H9 (cell line): ENCODE results near the gene COPS9. TPM values are rescaled to one million over a fixed set of nuclear protein-coding genes. Genes with fewer than 3 reads are reported as not detected.

Experiments
- DNase-seq: peaks from one replicate; pipeline ENCODE4 v3.0.0-alpha.2; 2017
- H2AFZ ChIP-seq: one replicate; pipeline ENCODE4 v1.6.1; 2013; ENCODE audit warnings: mild to moderate bottlenecking, low read length, control low read depth, moderate library complexity
- H2AK5ac ChIP-seq: 2 replicates; pipeline ENCODE4 v1.6.1; 2013; ENCODE audit warnings: low read length, control low read depth, mixed read lengths; ENCODE audit not compliant: insufficient read length
- H2BK120ac ChIP-seq: one replicate; pipeline ENCODE4 v1.6.1; 2013; ENCODE audit warnings: low read depth, mild to moderate bottlenecking, low read length, control low read depth, inconsistent platforms; ENCODE audit not compliant: poor library complexity, severe bottlenecking
- H2BK12ac ChIP-seq: 2 replicates; pipeline ENCODE4 v1.6.1; 2013; ENCODE audit warnings: low read length, control low read depth, mixed read lengths, low read depth; ENCODE audit not compliant: insufficient read length
- H2BK15ac ChIP-seq: 2 replicates; pipeline ENCODE4 v1.6.1; 2013; ENCODE audit warnings: low read depth, low read length, control low read depth
- H2BK20ac ChIP-seq: one replicate; pipeline ENCODE4 v1.6.1; 2013; ENCODE audit warnings: low read depth, mild to moderate bottlenecking, low read length, control low read depth, inconsistent platforms; ENCODE audit not compliant: poor library complexity, severe bottlenecking
- H2BK5ac ChIP-seq: 2 replicates; pipeline ENCODE4 v1.6.1; 2013; ENCODE audit warnings: low read length, control low read depth, mixed read lengths; ENCODE audit not compliant: insufficient read length
- H3K14ac ChIP-seq: 2 replicates; pipeline ENCODE4 v1.6.1; 2013; ENCODE audit warnings: low read length, control low read depth; ENCODE audit not compliant: insufficient read depth
- H3K18ac ChIP-seq: 2 replicates; pipeline ENCODE4 v1.6.1; 2013; ENCODE audit warnings: low read depth, mild to moderate bottlenecking, mixed read lengths, low read length, control low read depth; ENCODE audit not compliant: insufficient read length
- H3K23ac ChIP-seq: 2 replicates; pipeline ENCODE4 v1.6.1; 2013; ENCODE audit warnings: low read length, control low read depth, mixed read lengths, low read depth; ENCODE audit not compliant: insufficient read length
- H3K23me2 ChIP-seq: 2 replicates; pipeline ENCODE4 v1.6.1; 2013; ENCODE audit warnings: low read depth, mild to moderate bottlenecking, mixed read lengths, low read length, control low read depth; ENCODE audit not compliant: insufficient read length, poor library complexity, severe bottlenecking
- H3K27ac ChIP-seq: 2 replicates; pipeline ENCODE4 v1.5.1; 2013; ENCODE audit warnings: low read length, control low read depth, mixed read lengths, low read depth; ENCODE audit not compliant: insufficient read length
- H3K27me3 ChIP-seq: 2 replicates; pipeline ENCODE4 v1.6.1; 2013; ENCODE audit warnings: low read length, control low read depth, inconsistent platforms; ENCODE audit not compliant: insufficient read depth
- H3K4ac ChIP-seq: 2 replicates; pipeline ENCODE4 v1.6.1; 2013; ENCODE audit warnings: low read depth, mild to moderate bottlenecking, control low read depth, inconsistent platforms, low read length, moderate library complexity
- H3K4me1 ChIP-seq: 2 replicates; pipeline ENCODE4 v1.6.1; 2013; ENCODE audit warnings: low read length, control low read depth, inconsistent platforms; ENCODE audit not compliant: insufficient read depth
- H3K4me2 ChIP-seq: 2 replicates; pipeline ENCODE4 v1.6.1; 2013; ENCODE audit warnings: low read length, control low read depth, mixed read lengths; ENCODE audit not compliant: insufficient read length, insufficient read depth
- H3K56ac ChIP-seq: 2 replicates; pipeline ENCODE4 v1.6.1; 2013; ENCODE audit warnings: low read depth, mild to moderate bottlenecking, mixed read lengths, low read length, control low read depth; ENCODE audit not compliant: insufficient read length
- H3K79me1 ChIP-seq: 2 replicates; pipeline ENCODE4 v1.6.1; 2013; ENCODE audit warnings: low read depth, mild to moderate bottlenecking, moderate library complexity, low read length, control low read depth, inconsistent platforms; ENCODE audit not compliant: insufficient read depth, poor library complexity, severe bottlenecking
- H3K79me2 ChIP-seq: 2 replicates; pipeline ENCODE4 v1.6.1; 2013; ENCODE audit warnings: low read length, control low read depth, inconsistent platforms; ENCODE audit not compliant: insufficient read depth
- H3K9ac ChIP-seq: 2 replicates; pipeline ENCODE4 v1.6.1; 2013; ENCODE audit warnings: low read length, control low read depth, mixed read lengths; ENCODE audit not compliant: insufficient read length; ENCODE audit errors: extremely low read depth
- H3K9me3 ChIP-seq: one replicate; pipeline ENCODE4 v1.6.1; 2013; ENCODE audit warnings: low read depth, low read length, inconsistent platforms; ENCODE audit not compliant: control insufficient read depth
- H3T11ph ChIP-seq: one replicate; pipeline ENCODE4 v1.6.1; 2013; ENCODE audit warnings: mild to moderate bottlenecking, low read length, control low read depth, inconsistent platforms
- H4K20me1 ChIP-seq: one replicate; pipeline ENCODE4 v1.6.1; 2013; ENCODE audit not compliant: control insufficient read depth, insufficient read length, insufficient read depth
- H4K5ac ChIP-seq: 2 replicates; pipeline ENCODE4 v1.6.1; 2013; ENCODE audit warnings: low read depth, mild to moderate bottlenecking, mixed read lengths, low read length, control low read depth; ENCODE audit not compliant: insufficient read length
- H4K8ac ChIP-seq: replicated peaks from 2 replicates; pipeline ENCODE4 v1.6.1; 2013; ENCODE audit warnings: low read length, control low read depth, mixed read lengths, low read depth; ENCODE audit not compliant: insufficient read length
- H4K91ac ChIP-seq: 2 replicates; pipeline ENCODE4 v1.6.1; 2013; ENCODE audit warnings: low read depth, mild to moderate bottlenecking, moderate library complexity, mixed read lengths, low read length, control low read depth; ENCODE audit not compliant: insufficient read length
- H3K27ac Mint-ChIP-seq, 3 experiments: 2 replicates in 2 of 3; 3 replicates in 1 of 3; pipeline ENCODE4 v1.8.0; 2020 to 2021; ENCODE audit warnings: mixed read lengths in 3 of 3, mild to moderate bottlenecking in 1 of 3, moderate library complexity in 1 of 3
- H3K27me3 Mint-ChIP-seq: 2 replicates; pipeline ENCODE4 v1.8.0; 2021; ENCODE audit warnings: low read depth, mild to moderate bottlenecking, moderate library complexity, mixed read lengths
- H3K36me3 Mint-ChIP-seq, 3 experiments: 2 replicates in 2 of 3; 3 replicates in 1 of 3; pipeline ENCODE4 v1.8.0; 2020 to 2021; ENCODE audit warnings: low read depth in 3 of 3, mixed read lengths in 3 of 3; ENCODE audit not compliant: insufficient read depth in 1 of 3
- H3K4me1 Mint-ChIP-seq, 2 experiments: 2 replicates each; pipeline ENCODE4 v1.8.0; 2020; ENCODE audit warnings: mixed read lengths in 2 of 2
- H3K4me3 Mint-ChIP-seq, 2 experiments: 2 replicates in 1 of 2; 3 replicates in 1 of 2; pipeline ENCODE4 v1.8.0; 2020 to 2021; ENCODE audit warnings: mild to moderate bottlenecking in 2 of 2, mixed read lengths in 2 of 2, moderate library complexity in 1 of 2
- H3K9me3 Mint-ChIP-seq, 2 experiments: 2 replicates in 1 of 2; 3 replicates in 1 of 2; pipeline ENCODE4 v1.8.0; 2020; ENCODE audit warnings: mild to moderate bottlenecking in 2 of 2, mixed read lengths in 2 of 2, moderate library complexity in 1 of 2
- WGBS: extraction: QIAGEN DNeasy Blood & Tissue Kit; methylation state at CpG from one replicate; pipeline ENCODE4 v1.1.7; 2013; ENCODE audit warnings: missing lambda C conversion rate, low lambda C conversion rate, mixed read lengths; ENCODE audit not compliant: insufficient read length; ENCODE audit errors: extremely low coverage; 5-methylcytosine and 5-hydroxymethylcytosine counted together
- total RNA-seq: library from RNA; stranded (reverse); gene quantifications from 2 replicates; pipeline ENCODE4 v1.2.1, GENCODE V29; 2021
- TF ChIP-seq, protein P1 (sequence below): fragments of 200-600 bp; sonication (generic); conservative IDR thresholded peaks from 3 replicates; pipeline ENCODE4 v1.8.0; 2021; ENCODE audit warnings: antibody characterized with exemption, mild to moderate bottlenecking

Gene COPS9
- total RNA-seq, 1 experiment from 2014 or later: 142 TPM

GRCh38 chr2:240160291-240161086 lies 24.4 kb upstream of the COPS9 start:
- no peaks in the 10 kb centered on the region for H3K9me3 ChIP-seq
- no peak overlapping the region; the same call in 1 of the 2 replicates for H3K14ac ChIP-seq
- H4K20me1 ChIP-seq: no peaks in the 10 kb centered on the region
- no peak overlapping the region for H2BK5ac ChIP-seq
- no peak overlapping the region for H3K23ac ChIP-seq
- no peak overlapping the region for H2AK5ac ChIP-seq
- peaks cover 11% of the 10 kb centered on the region for H3K27me3 Mint-ChIP-seq
- no peaks in the 10 kb centered on the region for H3K27me3 ChIP-seq
- H2BK20ac ChIP-seq: no peak overlapping the region
- H3K36me3 Mint-ChIP-seq: no peaks in the 10 kb centered on the region
- no peak overlapping the region for H2BK15ac ChIP-seq
- H3K27ac Mint-ChIP-seq: peak overlapping the region in 1 of 3 experiments; percentile 48; a peak in 1 of 7 replicates
- no peak overlapping the region for H3K9ac ChIP-seq
- H3K4me1 ChIP-seq: no peaks in the 10 kb centered on the region; the same call in 1 of the 2 replicates
- no peaks in the 10 kb centered on the region for H3K79me2 ChIP-seq
- no peak overlapping the region for H3K56ac ChIP-seq
- no peak overlapping the region for H3T11ph ChIP-seq
- no CpG with 5 or more reads among the region's 18 CpGs for WGBS
- no peak overlapping the region for H4K91ac ChIP-seq
- H3K79me1 ChIP-seq: no peaks in the 10 kb centered on the region
- H3K4ac ChIP-seq: no peak overlapping the region
- H4K8ac ChIP-seq: no peak overlapping the region
- H4K5ac ChIP-seq: no peak overlapping the region
- H3K27ac ChIP-seq: no peak overlapping the region
- no peak for DNase-seq
- peaks cover 15 to 20% of the 10 kb centered on the region in 2 experiments for H3K4me1 Mint-ChIP-seq
- TF ChIP-seq, protein P1, sequence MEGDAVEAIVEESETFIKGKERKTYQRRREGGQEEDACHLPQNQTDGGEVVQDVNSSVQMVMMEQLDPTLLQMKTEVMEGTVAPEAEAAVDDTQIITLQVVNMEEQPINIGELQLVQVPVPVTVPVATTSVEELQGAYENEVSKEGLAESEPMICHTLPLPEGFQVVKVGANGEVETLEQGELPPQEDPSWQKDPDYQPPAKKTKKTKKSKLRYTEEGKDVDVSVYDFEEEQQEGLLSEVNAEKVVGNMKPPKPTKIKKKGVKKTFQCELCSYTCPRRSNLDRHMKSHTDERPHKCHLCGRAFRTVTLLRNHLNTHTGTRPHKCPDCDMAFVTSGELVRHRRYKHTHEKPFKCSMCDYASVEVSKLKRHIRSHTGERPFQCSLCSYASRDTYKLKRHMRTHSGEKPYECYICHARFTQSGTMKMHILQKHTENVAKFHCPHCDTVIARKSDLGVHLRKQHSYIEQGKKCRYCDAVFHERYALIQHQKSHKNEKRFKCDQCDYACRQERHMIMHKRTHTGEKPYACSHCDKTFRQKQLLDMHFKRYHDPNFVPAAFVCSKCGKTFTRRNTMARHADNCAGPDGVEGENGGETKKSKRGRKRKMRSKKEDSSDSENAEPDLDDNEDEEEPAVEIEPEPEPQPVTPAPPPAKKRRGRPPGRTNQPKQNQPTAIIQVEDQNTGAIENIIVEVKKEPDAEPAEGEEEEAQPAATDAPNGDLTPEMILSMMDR: no peak
- H2BK120ac ChIP-seq: no peak overlapping the region
- no peak overlapping the region for H3K4me2 ChIP-seq
- peaks cover 0 to 11% of the 10 kb centered on the region in 2 experiments; a peak in 3 of 5 replicates for H3K9me3 Mint-ChIP-seq
- H3K23me2 ChIP-seq: no peaks in the 10 kb centered on the region
- H3K18ac ChIP-seq: no peak overlapping the region
- H2AFZ ChIP-seq: no peak overlapping the region
- H3K4me3 Mint-ChIP-seq: no peak overlapping the region
- H2BK12ac ChIP-seq: no peak overlapping the region
